HCT116 (cell line): ENCODE data around the gene EXOSC5. TPM values are rescaled to one million over a fixed set of nuclear protein-coding genes. Genes with fewer than 3 reads are reported as not detected.

Experiments used
- ATAC-seq: fragments of 200-7000 bp; cut with Tn5 transposase; 2 replicates; pipeline ENCODE4 v1.9.1; 2020; ENCODE audit warnings: mild to moderate bottlenecking, moderate library complexity
- BruUV-seq: library from RNA; stranded (reverse); fragments of 400-500 nt; replicated peaks from 2 replicates; lab custom pipeline; 2021; lab: Mats Ljungman, UMichigan
- CTCF ChIA-PET: fragments of 300-600 bp; sonication (Branson Sonifier 250); formaldehyde crosslinking; loops from one replicate; lab custom pipeline; 2021; ENCODE audit warnings: antibody characterized with exemption; lab: Charles Lee
- POLR2A ChIA-PET: fragments of 300-600, 350-600 bp; sonication (Branson Sonifier 250); formaldehyde crosslinking; loops from one replicate; lab custom pipeline; 2021; ENCODE audit warnings: antibody characterized with exemption; lab: Charles Lee
- RAD21 ChIA-PET, 2 experiments: fragments of 300-600 bp; sonication (Branson Sonifier 250); formaldehyde crosslinking; loops; one replicate each; lab custom pipeline; 2023; ENCODE audit warnings: low total read pairs in 2 of 2; ENCODE audit not compliant: uncharacterized antibody in 2 of 2, unreplicated experiment in 2 of 2, low non-redundant PET in 1 of 2; lab: Charles Lee
- DNase-seq: peaks from one replicate; pipeline ENCODE4 v3.0.0-alpha.2; 2010; ENCODE audit warnings: low read depth, low spot score
- H2AFZ ChIP-seq: fragments of 200-600 bp; shearing (Covaris generic), sonication (generic); 2 replicates; pipeline ENCODE4 v1.6.1; 2017; ENCODE audit warnings: low read depth, mixed run types, mixed read lengths, antibody characterized with exemption, low read length; ENCODE audit not compliant: poor library complexity, severe bottlenecking
- H3K27ac ChIP-seq: 2 replicates; pipeline ENCODE4 v1.5.1; 2012; ENCODE audit warnings: low read depth, low read length
- H3K27me3 ChIP-seq: fragments of 200-600 bp; sonication (generic); 2 replicates; pipeline ENCODE4 v1.6.1; 2016; ENCODE audit warnings: mixed run types, low read length, mixed read lengths; ENCODE audit not compliant: insufficient read depth
- H3K36me3 ChIP-seq, 2 experiments: fragments of 200-500 bp in 1 of 2; fragments of 200-600 bp in 1 of 2; sonication (Bioruptor generic) in 1 of 2; sonication (generic) in 1 of 2; 2 replicates each; pipeline versions ENCODE4 v1.5.1 to v1.6.1; 2014 to 2016; ENCODE audit warnings: low read length in 2 of 2, inconsistent platforms in 1 of 2, mixed read lengths in 1 of 2, mixed run types in 1 of 2; ENCODE audit not compliant: insufficient read depth in 2 of 2, control insufficient read depth in 1 of 2
- H3K4me1 ChIP-seq, 2 experiments: fragments of 200-600 bp in 1 of 2; sonication (generic) in 1 of 2; 2 replicates each; pipeline versions ENCODE4 v1.5.1 to v1.6.1; 2012 to 2017; ENCODE audit warnings: low read length in 2 of 2, inconsistent platforms in 1 of 2, mild to moderate bottlenecking in 1 of 2, mixed read lengths in 1 of 2, mixed run types in 1 of 2, moderate library complexity in 1 of 2; ENCODE audit not compliant: insufficient read depth in 2 of 2, control insufficient read depth in 1 of 2
- H3K4me2 ChIP-seq: fragments of 200-600 bp; sonication (generic); 2 replicates; pipeline ENCODE4 v1.6.1; 2017; ENCODE audit warnings: mixed run types, low read length, mixed read lengths
- H3K4me3 ChIP-seq, 2 experiments: fragments of 200-600 bp in 1 of 2; sonication (generic) in 1 of 2; replicated peaks in 1 of 2; 2 replicates each; pipeline ENCODE4 v1.5.1; 2011 to 2016; ENCODE audit warnings: low read length in 2 of 2, control low read depth in 1 of 2, low read depth in 1 of 2, mild to moderate bottlenecking in 1 of 2, mixed read lengths in 1 of 2, mixed run types in 1 of 2
- H3K79me2 ChIP-seq: fragments of 200-600 bp; sonication (generic); 2 replicates; pipeline ENCODE4 v1.6.1; 2017; ENCODE audit warnings: mild to moderate bottlenecking, mixed run types, low read length, moderate library complexity, mixed read lengths; ENCODE audit not compliant: insufficient read depth
- H3K9ac ChIP-seq: fragments of 200-600 bp; sonication (generic); 2 replicates; pipeline ENCODE4 v1.6.1; 2016; ENCODE audit warnings: low read length, mixed read lengths
- H3K9me2 ChIP-seq: fragments of 200-600 bp; sonication (generic), shearing (Covaris generic); 2 replicates; pipeline ENCODE4 v1.6.1; 2017; ENCODE audit warnings: mixed run types, mild to moderate bottlenecking, moderate library complexity; ENCODE audit not compliant: insufficient read depth
- H3K9me3 ChIP-seq, 2 experiments: fragments of 200-500 bp in 1 of 2; fragments of 200-600 bp in 1 of 2; sonication (Bioruptor generic) in 1 of 2; sonication (generic) in 1 of 2; 2 replicates each; pipeline ENCODE4 v1.6.1; 2014 to 2017; ENCODE audit warnings: low read length in 2 of 2, mixed read lengths in 2 of 2, inconsistent platforms in 1 of 2, low read depth in 1 of 2, mild to moderate bottlenecking in 1 of 2, mixed run types in 1 of 2, moderate library complexity in 1 of 2; ENCODE audit not compliant: control insufficient read depth in 1 of 2, insufficient read depth in 1 of 2
- H4K20me1 ChIP-seq: fragments of 200-600 bp; sonication (generic), shearing (Covaris generic); 2 replicates; pipeline ENCODE4 v1.6.1; 2017; ENCODE audit warnings: mixed run types, mild to moderate bottlenecking, moderate library complexity; ENCODE audit not compliant: insufficient read depth
- CEBPB ChIP-seq: IDR thresholded peaks from 2 replicates; pipeline ENCODE4 v1.6.1; 2012; ENCODE audit warnings: low read depth
- EGR1 ChIP-seq: IDR thresholded peaks from 2 replicates; pipeline ENCODE4 v1.6.1; 2012; ENCODE audit warnings: low read depth
- ELF1 ChIP-seq: IDR thresholded peaks from 2 replicates; pipeline ENCODE4 v1.6.1; 2012; ENCODE audit warnings: low read depth, borderline replicate concordance
- FOSL1 ChIP-seq: IDR thresholded peaks from 2 replicates; pipeline ENCODE4 v1.6.1; 2012; ENCODE audit warnings: low read depth
- JUND ChIP-seq: IDR thresholded peaks from 2 replicates; pipeline ENCODE4 v1.6.1; 2012
- POLR2AphosphoS5 ChIP-seq: IDR thresholded peaks from 2 replicates; pipeline ENCODE4 v1.6.1; 2011; ENCODE audit warnings: mild to moderate bottlenecking, low read depth, low read length, moderate library complexity
- RAD21 ChIP-seq: IDR thresholded peaks from 2 replicates; pipeline ENCODE4 v1.6.1; 2012; ENCODE audit warnings: low read depth, mild to moderate bottlenecking
- SIN3A ChIP-seq: IDR thresholded peaks from 2 replicates; pipeline ENCODE4 v1.6.1; 2012; ENCODE audit warnings: low read depth
- YY1 ChIP-seq: IDR thresholded peaks from 2 replicates; pipeline ENCODE4 v1.6.1; 2011; ENCODE audit warnings: low read length, low read depth, moderate library complexity, mild to moderate bottlenecking; ENCODE audit not compliant: insufficient replicate concordance; ENCODE audit errors: extremely low read depth
- intact Hi-C: fragments of 100-400 bp; cut with micrococcal nuclease; formaldehyde crosslinking; loops from 2 replicates; pipeline ENCODE4 v1.10.0; 2022
- total RNA-seq: library from RNA; stranded (reverse); gene quantifications from one replicate; pipeline ENCODE4 v1.2.1, GENCODE V29; 2021; ENCODE audit not compliant: unreplicated experiment
- TF ChIP-seq, protein P1 (sequence below): IDR thresholded peaks from 2 replicates; pipeline ENCODE4 v1.6.1; 2012
- TF ChIP-seq, protein P2 (sequence below), 3 experiments: fragments of 200-600 bp in 1 of 3; sonication (generic) in 1 of 3; IDR thresholded peaks in 2 of 3; conservative IDR thresholded peaks in 1 of 3; 2 replicates each; pipeline ENCODE4 v1.5.1; 2012 to 2017; ENCODE audit warnings: low read depth in 2 of 3, low read length in 2 of 3, antibody characterized with exemption in 1 of 3, borderline replicate concordance in 1 of 3, control low read depth in 1 of 3, mild to moderate bottlenecking in 1 of 3, mixed read lengths in 1 of 3, mixed run types in 1 of 3, moderate library complexity in 1 of 3; ENCODE audit not compliant: insufficient read depth in 1 of 3

The EXOSC5 gene
- total RNA-seq, 1 experiment from 2014 or later = 57.5 TPM

DNA sequence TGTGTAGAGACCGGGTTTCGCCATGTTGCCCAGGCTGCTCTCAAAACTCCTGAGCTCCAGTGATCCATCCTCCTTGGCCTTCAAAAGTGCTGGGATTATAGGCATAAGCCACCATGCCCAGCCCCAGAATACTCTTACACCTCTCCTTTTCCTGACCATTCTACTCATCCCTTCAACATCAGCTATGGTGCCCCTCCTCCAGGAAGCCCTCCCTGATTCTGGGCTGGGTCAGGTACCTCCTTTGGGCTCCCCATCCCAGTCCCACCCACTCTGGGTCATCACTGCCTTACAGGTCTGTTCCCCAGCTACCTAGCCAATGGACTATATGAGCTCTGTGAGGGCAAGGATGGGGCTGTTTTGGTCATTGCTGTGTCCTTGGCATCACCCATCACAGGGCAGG is 53.0 kb downstream of the EXOSC5 start:
- Histone ChIP-seq H3K4me2 (no peak overlapping the region), H3K9ac (no peak overlapping the region), H3K79me2 (peaks cover 7% of the 10 kb centered on the region), H3K4me3 (no peak overlapping the region), H3K9me3 (no peaks in the 10 kb centered on the region), H4K20me1 (no peaks in the 10 kb centered on the region), H3K9me2 (no peaks in the 10 kb centered on the region), H3K36me3 (peaks cover 7 to 13% of the 10 kb centered on the region in 2 experiments; a peak in 3 of 4 replicates), H2AFZ (no peak overlapping the region), H3K27me3 (no peaks in the 10 kb centered on the region), H3K27ac (no peak overlapping the region), H3K4me1 (peaks cover 0 to 9% of the 10 kb centered on the region in 2 experiments; a peak in 1 of 4 replicates)
- ChIA-PET CTCF (no interaction called here), RAD21 (no interaction called here), POLR2A (interaction anchor here (0.7 kb wide), 1 partner anchor 95 kb away, joined by 4 read pairs; no protein-coding TSS in a partner anchor)
- BruUV-seq = no TSS peak
- no peak for TF ChIP-seq EGR1
- TF ChIP-seq POLR2AphosphoS5 = no peak
- TF ChIP-seq SIN3A = no peak
- TF ChIP-seq YY1 = no peak
- TF ChIP-seq FOSL1 = no peak
- no peak for TF ChIP-seq CEBPB
- TF ChIP-seq ELF1 = no peak
- TF ChIP-seq RAD21 = no peak
- TF ChIP-seq, protein P1, sequence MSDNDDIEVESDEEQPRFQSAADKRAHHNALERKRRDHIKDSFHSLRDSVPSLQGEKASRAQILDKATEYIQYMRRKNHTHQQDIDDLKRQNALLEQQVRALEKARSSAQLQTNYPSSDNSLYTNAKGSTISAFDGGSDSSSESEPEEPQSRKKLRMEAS = no peak
- TF ChIP-seq, protein P2, sequence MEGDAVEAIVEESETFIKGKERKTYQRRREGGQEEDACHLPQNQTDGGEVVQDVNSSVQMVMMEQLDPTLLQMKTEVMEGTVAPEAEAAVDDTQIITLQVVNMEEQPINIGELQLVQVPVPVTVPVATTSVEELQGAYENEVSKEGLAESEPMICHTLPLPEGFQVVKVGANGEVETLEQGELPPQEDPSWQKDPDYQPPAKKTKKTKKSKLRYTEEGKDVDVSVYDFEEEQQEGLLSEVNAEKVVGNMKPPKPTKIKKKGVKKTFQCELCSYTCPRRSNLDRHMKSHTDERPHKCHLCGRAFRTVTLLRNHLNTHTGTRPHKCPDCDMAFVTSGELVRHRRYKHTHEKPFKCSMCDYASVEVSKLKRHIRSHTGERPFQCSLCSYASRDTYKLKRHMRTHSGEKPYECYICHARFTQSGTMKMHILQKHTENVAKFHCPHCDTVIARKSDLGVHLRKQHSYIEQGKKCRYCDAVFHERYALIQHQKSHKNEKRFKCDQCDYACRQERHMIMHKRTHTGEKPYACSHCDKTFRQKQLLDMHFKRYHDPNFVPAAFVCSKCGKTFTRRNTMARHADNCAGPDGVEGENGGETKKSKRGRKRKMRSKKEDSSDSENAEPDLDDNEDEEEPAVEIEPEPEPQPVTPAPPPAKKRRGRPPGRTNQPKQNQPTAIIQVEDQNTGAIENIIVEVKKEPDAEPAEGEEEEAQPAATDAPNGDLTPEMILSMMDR (IDR thresholded peaks at IDR 0.05 in 2 of 3, conservative IDR thresholded peaks at IDR 0.05 in 1 of 3; ENCODE audit: borderline replicate concordance in 1 of 3, insufficient read depth in 1 of 3, low read depth in 2 of 3, low read length in 2 of 3) = no peak
- TF ChIP-seq JUND = no peak
- no peak for DNase-seq
- intact Hi-C loops = no loop called here
- ATAC-seq = no peak
